Endothelial cell of umbilical vein (primary cell): Measurements from ENCODE around the gene HRH3.

Experiments
- EZH2 ChIP-seq: IDR thresholded peaks from 2 replicates; pipeline ENCODE4 v1.6.1; 2012; ENCODE audit warnings: borderline replicate concordance, low read depth, mild to moderate bottlenecking, moderate library complexity, low read length, inconsistent platforms; ENCODE audit not compliant: severe bottlenecking
- FOS ChIP-seq: IDR thresholded peaks from 2 replicates; pipeline ENCODE4 v1.6.1; 2011; ENCODE audit warnings: mild to moderate bottlenecking, low read length, moderate library complexity, borderline replicate concordance; ENCODE audit not compliant: insufficient read depth
- MYC ChIP-seq: IDR thresholded peaks from one replicate; pipeline ENCODE4 v1.6.1; 2011; ENCODE audit warnings: mild to moderate bottlenecking, low read depth, low read length
- POLR2A ChIP-seq: IDR thresholded peaks from 2 replicates; pipeline ENCODE4 v1.6.1; 2012; ENCODE audit warnings: low read depth, mild to moderate bottlenecking, control low read depth, low read length
- POLR2AphosphoS5 ChIP-seq: IDR thresholded peaks from 2 replicates; pipeline ENCODE4 v1.6.1; 2012; ENCODE audit warnings: low read depth, mild to moderate bottlenecking, control low read depth, low read length, moderate library complexity; ENCODE audit not compliant: insufficient read depth
- TF ChIP-seq, protein P1 (sequence below), 2 donors: IDR thresholded peaks; 1 replicate in 1 of 2; 2 replicates in 1 of 2; pipeline ENCODE4 v1.5.1; 2011; ENCODE audit warnings: low read length in 2 of 2, mild to moderate bottlenecking in 2 of 2, moderate library complexity in 2 of 2, control low read depth in 1 of 2, inconsistent platforms in 1 of 2, low read depth in 1 of 2; ENCODE audit not compliant: insufficient read depth in 1 of 2; ENCODE audit errors: extremely low read depth in 1 of 2

- TF ChIP-seq, protein P1, sequence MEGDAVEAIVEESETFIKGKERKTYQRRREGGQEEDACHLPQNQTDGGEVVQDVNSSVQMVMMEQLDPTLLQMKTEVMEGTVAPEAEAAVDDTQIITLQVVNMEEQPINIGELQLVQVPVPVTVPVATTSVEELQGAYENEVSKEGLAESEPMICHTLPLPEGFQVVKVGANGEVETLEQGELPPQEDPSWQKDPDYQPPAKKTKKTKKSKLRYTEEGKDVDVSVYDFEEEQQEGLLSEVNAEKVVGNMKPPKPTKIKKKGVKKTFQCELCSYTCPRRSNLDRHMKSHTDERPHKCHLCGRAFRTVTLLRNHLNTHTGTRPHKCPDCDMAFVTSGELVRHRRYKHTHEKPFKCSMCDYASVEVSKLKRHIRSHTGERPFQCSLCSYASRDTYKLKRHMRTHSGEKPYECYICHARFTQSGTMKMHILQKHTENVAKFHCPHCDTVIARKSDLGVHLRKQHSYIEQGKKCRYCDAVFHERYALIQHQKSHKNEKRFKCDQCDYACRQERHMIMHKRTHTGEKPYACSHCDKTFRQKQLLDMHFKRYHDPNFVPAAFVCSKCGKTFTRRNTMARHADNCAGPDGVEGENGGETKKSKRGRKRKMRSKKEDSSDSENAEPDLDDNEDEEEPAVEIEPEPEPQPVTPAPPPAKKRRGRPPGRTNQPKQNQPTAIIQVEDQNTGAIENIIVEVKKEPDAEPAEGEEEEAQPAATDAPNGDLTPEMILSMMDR (IDR thresholded peaks at IDR 0.05; ENCODE audit: extremely low read depth in 1 of 2, insufficient read depth in 1 of 2, low read depth in 1 of 2, low read length in 2 of 2): no peak
- TF ChIP-seq POLR2A (no peak), POLR2AphosphoS5 (no peak), FOS (no peak), EZH2 (no peak), MYC (no peak)
Observed at GRCh38 chr20:62191781-62192559, 28.1 kb downstream of the HRH3 start.
